SK-N-MC (cell line): ENCODE measurements around the gene C9orf50.

Source experiments
- DNase-seq: peaks from one replicate; pipeline ENCODE4 v3.0.0-alpha.2; 2011; ENCODE audit warnings: low read depth, low spot score
- H3K27ac ChIP-seq: fragments of 200-600 bp; sonication (generic); 2 replicates; pipeline ENCODE4 v1.5.1; 2016; ENCODE audit warnings: mixed run types
- H3K36me3 ChIP-seq: fragments of 200-600 bp; sonication (generic); 2 replicates; pipeline ENCODE4 v1.6.1; 2017; ENCODE audit warnings: antibody characterized with exemption, low read length, mixed read lengths; ENCODE audit not compliant: insufficient read depth
- H3K4me3 ChIP-seq: fragments of 200-600 bp; sonication (generic); 2 replicates; pipeline ENCODE4 v1.5.1; 2016
- H3K9ac ChIP-seq: fragments of 200-600 bp; sonication (generic); 2 replicates; pipeline ENCODE4 v1.8.0; 2017; ENCODE audit warnings: mixed run types, mixed read lengths; ENCODE audit not compliant: insufficient read length
- H3K9me3 ChIP-seq: fragments of 200-600 bp; sonication (generic); 2 replicates; pipeline ENCODE4 v1.6.1; 2017; ENCODE audit warnings: low read depth, mild to moderate bottlenecking, antibody characterized with exemption, low read length, moderate library complexity, mixed read lengths
- EZH2 ChIP-seq: fragments of 200-600 bp; sonication (generic); IDR thresholded peaks from one replicate; pipeline ENCODE4 v1.6.1; 2017; ENCODE audit warnings: antibody characterized with exemption
- FOXP2 ChIP-seq: optimal IDR thresholded peaks from 2 replicates; pipeline ENCODE3; 2011; ENCODE audit warnings: mild to moderate bottlenecking, moderate library complexity; ENCODE audit not compliant: insufficient read depth; ENCODE audit errors: extremely low read length, control extremely low read depth
- POLR2AphosphoS5 ChIP-seq: IDR thresholded peaks from 2 replicates; pipeline ENCODE4 v1.6.1; 2012; ENCODE audit warnings: mild to moderate bottlenecking, low read depth, low read length, borderline replicate concordance

The C9orf50 gene

GRCh38 chr9:129620669-129621295 is at the start of gene C9orf50:
Gene C9orf50, minus strand, starts transcription at chr9:129621101. Its CDS starts 527 bp downstream, at chr9:129620574.
- Histone ChIP-seq H3K4me3 (peak within 1 kb of the TSS; percentile 77), H3K27ac (0 out of 2 replicates have a peak within 1 kb of the TSS, but pooled peaks have one; percentile 19), H3K9ac (peak within 1 kb of the TSS; percentile 77)

GRCh38 chr9:129669946-129670345 is 49.0 kb upstream of the C9orf50 start:
- Histone ChIP-seq H3K9me3 (no peaks in the 10 kb centered on the region), H3K27ac (peak overlapping the region; percentile 96), H3K9ac (peak overlapping the region; percentile 39), H3K36me3 (peaks cover 24% of the 10 kb centered on the region), H3K4me3 (peak overlapping the region; percentile 62)
- peak; percentile 73 for DNase-seq
- TF ChIP-seq FOXP2 (no peak), POLR2AphosphoS5 (peak; percentile 35; the same call in 1 of the 2 replicates), EZH2 (no peak)

More at GRCh38 chr9:129620669-129621295, at the start of gene C9orf50:
- TF ChIP-seq FOXP2: no peak
- Histone ChIP-seq H3K36me3 (no peaks in the 10 kb centered on the region), H3K9me3 (no peaks in the 10 kb centered on the region)
- no peak for DNase-seq

GRCh38 chr9:129669141-129669718 is 48.3 kb upstream of the C9orf50 start:
- no peaks in the 10 kb centered on the region for H3K9me3 ChIP-seq
- H3K27ac ChIP-seq: peak overlapping the region; percentile 96
- H3K36me3 ChIP-seq: peaks cover 24% of the 10 kb centered on the region
- DNase-seq: no peak
- TF ChIP-seq FOXP2 (no peak), EZH2 (no peak), POLR2AphosphoS5 (no peak)
- peak overlapping the region; percentile 62 for H3K4me3 ChIP-seq
- peak overlapping the region; percentile 35 for H3K9ac ChIP-seq

- no peak for DNase-seq
- Histone ChIP-seq H3K36me3 (peaks cover 18% of the 10 kb centered on the region), H3K4me3 (peak overlapping the region; percentile 78), H3K9ac (peak overlapping the region; percentile 77), H3K27ac (peak overlapping the region; percentile 65), H3K9me3 (no peaks in the 10 kb centered on the region)
- TF ChIP-seq POLR2AphosphoS5: no peak
- TF ChIP-seq EZH2: no peak
These were observed 46.9 kb upstream of the C9orf50 start for GRCh38 chr9:129667850-129668249.

GRCh38 chr9:129667378-129667777 is 46.5 kb upstream of the C9orf50 start:
- peaks cover 13% of the 10 kb centered on the region for H3K36me3 ChIP-seq
- H3K4me3 ChIP-seq: peak overlapping the region; percentile 78
- peak overlapping the region; percentile 65 for H3K27ac ChIP-seq
- H3K9me3 ChIP-seq: no peaks in the 10 kb centered on the region
- DNase-seq: no peak
- no peak for TF ChIP-seq FOXP2
- no peak for TF ChIP-seq POLR2AphosphoS5
- no peak for TF ChIP-seq EZH2
- H3K9ac ChIP-seq: peak overlapping the region; percentile 77

- DNase-seq: no peak
- Histone ChIP-seq H3K9ac (peak overlapping the region; percentile 77), H3K36me3 (peaks cover 13% of the 10 kb centered on the region), H3K27ac (0 out of 2 replicates have a peak overlapping the region, but pooled peaks have one; percentile 14), H3K4me3 (peak overlapping the region; percentile 78), H3K9me3 (no peaks in the 10 kb centered on the region)
- no peak for TF ChIP-seq POLR2AphosphoS5
These were observed 45.7 kb upstream of the C9orf50 start for GRCh38 chr9:129666575-129666974.

GRCh38 chr9:129665814-129666520 is 45.1 kb upstream of the C9orf50 start:
- H3K27ac ChIP-seq: no peak overlapping the region
- no peaks in the 10 kb centered on the region for H3K9me3 ChIP-seq
- no peak for DNase-seq
- H3K4me3 ChIP-seq: peak overlapping the region; percentile 85
- H3K9ac ChIP-seq: peak overlapping the region; percentile 65
- peaks cover 13% of the 10 kb centered on the region for H3K36me3 ChIP-seq
- no peak for TF ChIP-seq EZH2
- no peak for TF ChIP-seq POLR2AphosphoS5
- no peak for TF ChIP-seq FOXP2

- H3K36me3 ChIP-seq: peaks cover 8% of the 10 kb centered on the region; the same call in 1 of the 2 replicates
- DNase-seq: no peak
- H3K9me3 ChIP-seq: no peaks in the 10 kb centered on the region
- TF ChIP-seq EZH2 (no peak), POLR2AphosphoS5 (peak; percentile 62; the same call in 1 of the 2 replicates)
- peak within 1 kb of the TSS; percentile 81 for H3K27ac ChIP-seq
- peak within 1 kb of the TSS; percentile 65 for H3K9ac ChIP-seq
- peak within 1 kb of the TSS; percentile 85 for H3K4me3 ChIP-seq
These were observed 44.5 kb upstream of the C9orf50 start, which contains the start of gene PRRX2 for GRCh38 chr9:129665389-129665775. Gene PRRX2, plus strand, starts transcription at chr9:129665647. Its CDS starts 221 bp downstream, at chr9:129665868.
